Heart left ventricle (tissue), 16 donors: ENCODE results near the gene C3AR1. TPM values are rescaled to one million over a fixed set of nuclear protein-coding genes. Genes with fewer than 3 reads are reported as not detected.

ENCODE experiments used
- ATAC-seq, 4 donors: fragments of 200-7000 bp; cut with Tn5 transposase; one replicate each; pipeline ENCODE4 v1.9.1; 2020 to 2022; ENCODE audit warnings: moderate library complexity in 4 of 4, mild to moderate bottlenecking in 3 of 4, moderate number of reproducible peaks in 1 of 4
- DNase-seq, 5 donors: peaks; one replicate each; pipeline ENCODE4 v3.0.0-alpha.2; 2020
- H3K27ac ChIP-seq, 12 donors: fragments of 200-600 bp; sonication (generic) in 4 of 12; one replicate each; pipeline versions ENCODE4 v1.5.0 to v1.8.0; 2016 to 2022; ENCODE audit warnings: mild to moderate bottlenecking in 2 of 12
- H3K27me3 ChIP-seq, 9 donors: fragments of 200-600 bp; sonication (generic) in 2 of 9; one replicate each; pipeline versions ENCODE4 v1.5.1 to v1.8.0; 2016 to 2022; ENCODE audit warnings: mild to moderate bottlenecking in 3 of 9
- H3K36me3 ChIP-seq, 9 donors: fragments of 200-600 bp; sonication (generic) in 2 of 9; one replicate each; pipeline versions ENCODE4 v1.5.0 to v1.8.0; 2018 to 2022; ENCODE audit warnings: mild to moderate bottlenecking in 2 of 9
- H3K4me1 ChIP-seq, 12 donors: fragments of 200-600 bp; sonication (generic) in 4 of 12; one replicate each; pipeline versions ENCODE4 v1.5.0 to v1.8.0; 2016 to 2022; ENCODE audit warnings: mild to moderate bottlenecking in 3 of 12
- H3K4me3 ChIP-seq, 12 donors: fragments of 200-600 bp; sonication (generic) in 4 of 12; one replicate each; pipeline versions ENCODE4 v1.5.0 to v1.8.0; 2017 to 2022; ENCODE audit warnings: mild to moderate bottlenecking in 9 of 12, moderate library complexity in 4 of 12
- H3K9me3 ChIP-seq, 12 donors: fragments of 200-600 bp; sonication (generic) in 4 of 12; one replicate each; pipeline versions ENCODE4 v1.5.0 to v1.8.0; 2016 to 2022; ENCODE audit warnings: mild to moderate bottlenecking in 1 of 12
- POLR2A ChIP-seq, 2 donors: fragments of 450-650 bp; IDR thresholded peaks; one replicate each; pipeline ENCODE4 v1.6.1; 2017; ENCODE audit warnings: antibody characterized with exemption in 2 of 2, mild to moderate bottlenecking in 2 of 2, moderate library complexity in 2 of 2
- WGBS, 4 donors: extraction: QIAGEN DNeasy Blood & Tissue Kit in 2 of 4; methylation state at CpG; one replicate each; pipeline versions ENCODE4 v1.1.5 to v1.1.7; 2013 to 2018; 5-methylcytosine and 5-hydroxymethylcytosine counted together
- intact Hi-C, 10 donors: fragments of 100-400 bp; cut with DNase I; formaldehyde crosslinking; loops; one replicate each; pipeline versions ENCODE4 v1.11.1 to v1.14.2; 2022
- polyA plus RNA-seq, 2 donors: library from polyadenylated mRNA; stranded (reverse); fragments of 200-250 nt; gene quantifications; one replicate each; pipeline ENCODE4 v1.2.3, GENCODE V29; 2013
- total RNA-seq, 9 donors: library from RNA; depleted of rRNA in 2 of 9; stranded (reverse); fragments of >200 nt in 2 of 9; fragmentation: NEBNext Ultra II Directional in 3 of 9; extraction: Animal tissue kit (Norgen Biotek cat#: 25700) in 3 of 9; gene quantifications; one replicate each; pipeline versions ENCODE4 v1.1.0 to v1.2.4, GENCODE V29; 2016 to 2023
- TF ChIP-seq, protein P1 (sequence below), 12 donors: fragments of 200-600 bp; sonication (generic) in 4 of 12; IDR thresholded peaks; one replicate each; pipeline versions ENCODE4 v1.5.0 to v1.8.0; 2018 to 2022; ENCODE audit warnings: antibody characterized with exemption in 12 of 12, mild to moderate bottlenecking in 5 of 12
- donor health status: ischemic (EF 13 %, LVEDD 7.1; RV severe dilation, severe dysfunction).
- donor health status: healthy with polysubstance abuse.
- donor health status: DM: no; HTN: yes; CAD: no.
- donor health status: DM: no; HTN: no; CAD: no.
- donor health status: ischemic (EF 25% LVEDD 6.9; RV normal size, moderate dysfunction).
- donor health status: ischemic (EF 25% LVEDD 5.7; RV mildly dilated, moderate dysfunction).
- donor health status: healthy.
- donor health status: DM: yes; HTN: yes; CAD: no.
- donor health status: ischemic (EF 35%, LVEDD 5.7; RV mildly dilated, moderate dysfunction).
- donor health status: nonischemic (EF 11% LVEDD 7.7; RV severe dilation, severe dysfunction).
- donor health status: DM: yes; HTN: yes; CAD: no.
- donor health status: PGD.
- donor health status: ischemic (EF 29% LVEDD 5.4; RV normal size, mild dysfunction).
- donor health status: nonischemic (EF 23%, LVEDD 6.1; RV moderate dilation, normal function).

C3AR1 gene
- total and polyA plus RNA-seq, 11 donors = 1.4 to 49.3 (median 3.7) TPM

DNA sequence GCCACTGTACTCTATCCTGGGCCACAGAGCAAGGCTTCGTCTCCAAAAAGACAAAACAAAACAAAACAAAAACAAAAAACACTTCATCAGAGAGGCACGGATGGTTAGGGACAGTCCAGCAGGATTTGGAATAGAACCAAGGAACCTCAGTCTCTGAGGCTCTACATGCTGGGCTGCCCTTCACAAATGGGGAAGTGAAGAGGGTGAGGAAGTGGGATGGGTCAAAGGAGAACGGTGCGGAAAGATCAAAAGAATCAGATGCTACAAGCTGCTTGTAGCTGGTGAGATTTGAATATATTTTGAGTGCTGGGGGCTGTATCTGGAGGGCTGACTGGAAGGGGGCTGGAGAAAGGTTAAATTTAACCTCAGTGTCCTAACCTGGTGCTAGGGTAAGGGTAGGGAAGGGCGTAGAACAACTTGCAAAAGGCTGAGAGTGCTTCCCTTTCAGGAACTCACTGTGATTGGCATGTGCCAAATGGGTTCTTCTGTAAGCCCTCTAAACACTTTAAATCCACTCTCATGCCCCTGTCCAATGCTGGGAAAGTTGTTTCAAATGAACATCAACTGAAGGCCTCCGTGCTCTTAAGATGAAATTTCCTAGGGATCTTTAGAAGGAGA lies 29.0 kb downstream of the C3AR1 start:
- TF ChIP-seq, protein P1, sequence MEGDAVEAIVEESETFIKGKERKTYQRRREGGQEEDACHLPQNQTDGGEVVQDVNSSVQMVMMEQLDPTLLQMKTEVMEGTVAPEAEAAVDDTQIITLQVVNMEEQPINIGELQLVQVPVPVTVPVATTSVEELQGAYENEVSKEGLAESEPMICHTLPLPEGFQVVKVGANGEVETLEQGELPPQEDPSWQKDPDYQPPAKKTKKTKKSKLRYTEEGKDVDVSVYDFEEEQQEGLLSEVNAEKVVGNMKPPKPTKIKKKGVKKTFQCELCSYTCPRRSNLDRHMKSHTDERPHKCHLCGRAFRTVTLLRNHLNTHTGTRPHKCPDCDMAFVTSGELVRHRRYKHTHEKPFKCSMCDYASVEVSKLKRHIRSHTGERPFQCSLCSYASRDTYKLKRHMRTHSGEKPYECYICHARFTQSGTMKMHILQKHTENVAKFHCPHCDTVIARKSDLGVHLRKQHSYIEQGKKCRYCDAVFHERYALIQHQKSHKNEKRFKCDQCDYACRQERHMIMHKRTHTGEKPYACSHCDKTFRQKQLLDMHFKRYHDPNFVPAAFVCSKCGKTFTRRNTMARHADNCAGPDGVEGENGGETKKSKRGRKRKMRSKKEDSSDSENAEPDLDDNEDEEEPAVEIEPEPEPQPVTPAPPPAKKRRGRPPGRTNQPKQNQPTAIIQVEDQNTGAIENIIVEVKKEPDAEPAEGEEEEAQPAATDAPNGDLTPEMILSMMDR (IDR thresholded peaks at IDR 0.05) = no peak
- TF ChIP-seq POLR2A (IDR thresholded peaks at IDR 0.05) = no peak
- Histone ChIP-seq H3K36me3 (peaks cover 0 to 30% (median 27%) of the 10 kb centered on the region in 9 donors), H3K27ac (peak overlapping the region; percentile 45 to 99 (median 98)), H3K4me3 (peak overlapping the region in 2 of 12 donors; percentile 3 to 5), H3K27me3 (no peaks in the 10 kb centered on the region), H3K9me3 (no peaks in the 10 kb centered on the region), H3K4me1 (peaks cover 11 to 70% (median 57%) of the 10 kb centered on the region in 12 donors)
- no peak for DNase-seq
- 22 to 56% (median 32%) methylated on average over 6 of the region's 6 CpGs for WGBS, 4 donors
- ATAC-seq = no peak
- intact Hi-C loops = loop anchor here in 4 of 10 donors (5.0 to 10.0 kb wide), 3 partner anchors 40 to 48 kb away; partner anchors contain the start of gene NECAP1 (in 2 of the 4)

DNA sequence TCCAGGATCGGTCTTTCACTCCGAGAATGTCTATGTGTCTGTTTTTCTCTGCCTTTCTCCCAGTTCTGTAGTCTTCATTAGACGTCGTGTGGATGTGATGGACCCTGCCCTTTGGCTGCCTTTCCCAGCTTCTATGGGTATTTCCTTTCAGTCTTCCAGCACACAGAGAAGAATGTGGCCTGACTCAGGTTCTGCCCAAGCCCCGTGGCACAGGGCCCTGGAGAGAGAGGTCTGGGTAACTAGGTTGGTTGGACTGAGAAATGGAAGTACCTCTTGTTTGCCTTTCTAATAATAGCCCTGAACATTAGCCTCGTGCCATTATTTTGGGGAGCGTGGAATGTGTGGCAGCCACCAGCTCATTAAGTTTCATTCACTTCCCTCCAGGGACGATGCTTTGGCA lies 29.8 kb downstream of the C3AR1 start:
- Histone ChIP-seq H3K4me3 (peak overlapping the region in 3 of 12 donors; percentile 80 to 96 (median 93)), H3K27ac (peak overlapping the region; percentile 45 to 99 (median 98)), H3K27me3 (no peaks in the 10 kb centered on the region), H3K4me1 (peaks cover 11 to 78% (median 59%) of the 10 kb centered on the region in 12 donors), H3K36me3 (peaks cover 0 to 22% (median 19%) of the 10 kb centered on the region in 9 donors), H3K9me3 (no peaks in the 10 kb centered on the region)
- peak; percentile 18 to 47 (median 30) for ATAC-seq
- intact Hi-C loops = loop anchor here in 4 of 10 donors (5.0 to 10.0 kb wide), 3 partner anchors 41 to 48 kb away; partner anchors contain the start of gene NECAP1 (in 2 of the 4)
- DNase-seq = peak in 2 of 5 donors; percentile 64 to 71
- TF ChIP-seq POLR2A (IDR thresholded peaks at IDR 0.05) = no peak
- TF ChIP-seq, protein P1 (IDR thresholded peaks at IDR 0.05) = no peak
- 46 to 60% (median 52%) methylated on average over 8 of the region's 8 CpGs for WGBS, 4 donors

DNA sequence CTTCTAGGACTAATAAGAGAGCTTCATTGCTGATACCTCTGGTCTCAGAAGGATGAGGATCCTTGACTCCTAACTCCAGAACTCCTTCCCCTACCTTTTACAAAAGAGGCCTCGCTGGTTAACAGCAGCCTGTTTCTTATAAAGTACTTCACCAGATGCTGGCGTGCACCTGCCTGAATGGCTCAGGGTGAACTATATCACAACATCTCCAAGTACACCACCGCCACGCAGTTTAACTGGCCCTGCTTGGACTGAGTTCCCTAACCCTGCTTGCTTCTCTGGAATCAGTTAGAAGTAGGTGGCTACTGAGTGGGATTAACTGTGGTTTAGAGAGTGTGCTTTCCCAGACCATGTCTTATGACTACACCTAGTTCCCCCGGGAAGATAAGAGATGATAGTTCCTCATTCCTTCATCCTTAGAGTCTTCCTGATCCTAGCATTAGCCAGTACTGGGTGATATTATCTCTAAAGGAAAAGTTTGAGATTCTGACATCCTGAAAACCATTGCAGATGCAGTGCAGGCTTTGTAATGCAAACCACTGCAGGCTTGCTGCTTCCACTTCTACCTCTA lies 30.6 kb downstream of the C3AR1 start:
- peaks cover 11 to 78% (median 59%) of the 10 kb centered on the region in 12 donors for H3K4me1 ChIP-seq
- intact Hi-C loops = loop anchor here in 4 of 10 donors (5.0 to 10.0 kb wide), 3 partner anchors 42 to 49 kb away; partner anchors contain the start of gene NECAP1 (in 2 of the 4)
- TF ChIP-seq, protein P1 (IDR thresholded peaks at IDR 0.05) = no peak
- TF ChIP-seq POLR2A (IDR thresholded peaks at IDR 0.05) = no peak
- peak overlapping the region in 9 of 12 donors; percentile 3 to 98 (median 93) for H3K4me3 ChIP-seq
- H3K27ac ChIP-seq = peak overlapping the region in 11 of 12 donors; percentile 96 to 99 (median 98)
- no peaks in the 10 kb centered on the region for H3K9me3 ChIP-seq
- WGBS, 4 donors = 43 to 47% (median 44%) methylated on average over 5 of the region's 5 CpGs
- no peak for ATAC-seq
- H3K27me3 ChIP-seq = no peaks in the 10 kb centered on the region
- no peak for DNase-seq
- peaks cover 0 to 14% (median 11%) of the 10 kb centered on the region in 9 donors for H3K36me3 ChIP-seq

DNA sequence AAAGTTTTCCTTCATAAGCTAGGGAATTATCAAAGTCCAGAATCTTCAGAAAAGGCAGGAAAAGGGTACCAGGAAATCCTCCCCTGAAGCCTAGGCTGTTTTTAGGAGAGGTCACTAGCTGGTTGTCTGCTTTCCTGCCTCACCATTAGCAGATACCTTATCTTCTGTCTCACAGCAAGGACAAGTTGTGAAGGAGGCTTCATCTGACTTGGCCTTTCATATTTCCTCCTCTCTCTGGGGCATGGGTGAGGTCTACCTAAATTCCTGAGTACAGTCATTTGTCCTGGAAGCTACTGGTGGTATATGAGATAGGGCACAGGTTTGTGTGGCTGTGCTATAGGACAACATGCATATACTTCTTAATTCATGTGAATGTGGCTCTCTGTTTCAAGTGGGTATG lies 31.4 kb downstream of the C3AR1 start:
- Histone ChIP-seq H3K9me3 (no peaks in the 10 kb centered on the region), H3K27me3 (no peaks in the 10 kb centered on the region), H3K4me1 (peaks cover 11 to 76% (median 59%) of the 10 kb centered on the region in 12 donors), H3K27ac (peak overlapping the region in 11 of 12 donors; percentile 96 to 99 (median 98)), H3K4me3 (peak overlapping the region in 11 of 12 donors; percentile 76 to 98 (median 96)), H3K36me3 (peaks cover 0 to 7% (median 3%) of the 10 kb centered on the region in 9 donors)
- intact Hi-C loops = loop anchor here in 6 of 10 donors (5.0 to 10.0 kb wide), 4 partner anchors 42 to 207 kb away; partner anchors contain the start of gene NECAP1 (in 4 of the 6)
- no peak for TF ChIP-seq POLR2A (IDR thresholded peaks at IDR 0.05)
- TF ChIP-seq, protein P1 (IDR thresholded peaks at IDR 0.05) = no peak
- ATAC-seq (no peak), DNase-seq (no peak)
